Measurements from ENCODE around the gene RSPO1. TPM values are rescaled to one million over a fixed set of nuclear protein-coding genes. Genes with fewer than 3 reads are reported as not detected.
A peak's percentile ranks its signal among the peaks of the same experiment; 100 is the strongest.

RSPO1 gene
- total RNA-seq, 1 donor from 2014 or later, result 4.3 TPM

DNA sequence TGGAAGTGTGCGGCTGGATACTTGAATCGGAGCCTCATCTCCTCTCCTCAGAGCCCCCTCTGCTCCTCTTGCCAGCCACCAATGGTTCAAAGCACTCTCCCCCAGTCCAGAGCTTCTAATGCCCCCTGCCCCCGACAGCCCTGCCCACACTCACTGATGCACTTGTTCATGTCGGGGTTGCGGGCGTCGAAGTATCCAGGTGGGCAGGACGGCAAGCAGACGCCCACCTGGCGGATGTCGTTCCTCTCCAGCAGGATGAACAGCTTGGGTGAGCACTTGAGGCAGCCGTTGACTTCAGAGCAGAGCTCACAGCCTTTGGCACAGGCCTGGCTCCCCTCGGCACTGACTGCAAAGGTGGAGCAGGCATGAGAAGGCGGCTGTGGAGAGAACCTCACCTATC lies 18.4 kb downstream of the RSPO1 start:
- no peak for ATAC-seq
- TF ChIP-seq, protein P1, sequence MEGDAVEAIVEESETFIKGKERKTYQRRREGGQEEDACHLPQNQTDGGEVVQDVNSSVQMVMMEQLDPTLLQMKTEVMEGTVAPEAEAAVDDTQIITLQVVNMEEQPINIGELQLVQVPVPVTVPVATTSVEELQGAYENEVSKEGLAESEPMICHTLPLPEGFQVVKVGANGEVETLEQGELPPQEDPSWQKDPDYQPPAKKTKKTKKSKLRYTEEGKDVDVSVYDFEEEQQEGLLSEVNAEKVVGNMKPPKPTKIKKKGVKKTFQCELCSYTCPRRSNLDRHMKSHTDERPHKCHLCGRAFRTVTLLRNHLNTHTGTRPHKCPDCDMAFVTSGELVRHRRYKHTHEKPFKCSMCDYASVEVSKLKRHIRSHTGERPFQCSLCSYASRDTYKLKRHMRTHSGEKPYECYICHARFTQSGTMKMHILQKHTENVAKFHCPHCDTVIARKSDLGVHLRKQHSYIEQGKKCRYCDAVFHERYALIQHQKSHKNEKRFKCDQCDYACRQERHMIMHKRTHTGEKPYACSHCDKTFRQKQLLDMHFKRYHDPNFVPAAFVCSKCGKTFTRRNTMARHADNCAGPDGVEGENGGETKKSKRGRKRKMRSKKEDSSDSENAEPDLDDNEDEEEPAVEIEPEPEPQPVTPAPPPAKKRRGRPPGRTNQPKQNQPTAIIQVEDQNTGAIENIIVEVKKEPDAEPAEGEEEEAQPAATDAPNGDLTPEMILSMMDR (IDR thresholded peaks at IDR 0.05), result no peak
- Histone ChIP-seq H3K27ac (no peak overlapping the region), H3K36me3 (no peaks in the 10 kb centered on the region), H3K9me3 (no peaks in the 10 kb centered on the region), H3K4me3 (no peak overlapping the region), H3K4me1 (no peaks in the 10 kb centered on the region), H3K27me3 (ENCODE audit: low read depth) (peaks cover 32% of the 10 kb centered on the region)
- DNase-seq, result no peak
- intact Hi-C loops (cut with DNase I), result no loop called here

DNA sequence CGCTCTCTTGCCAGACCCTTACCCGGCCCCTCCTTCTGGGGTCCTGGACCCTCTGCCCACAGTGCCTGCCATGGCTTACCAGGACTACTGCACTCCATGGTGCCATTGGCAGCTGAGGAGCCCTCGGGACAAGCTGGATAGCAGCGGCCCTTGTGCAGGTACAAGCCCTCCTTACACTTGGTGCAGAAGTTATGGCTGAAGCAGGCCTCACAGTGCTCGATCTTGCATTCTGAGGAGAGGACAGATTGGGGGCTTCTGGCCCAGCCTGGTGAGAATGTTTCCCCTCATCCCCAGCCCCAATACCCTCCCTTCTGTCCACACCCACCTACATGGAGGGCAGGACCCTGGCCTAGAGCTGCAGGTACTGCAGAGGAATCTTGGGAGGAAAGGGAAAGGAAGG lies 20.6 kb downstream of the RSPO1 start:
- TF ChIP-seq, protein P1 (IDR thresholded peaks at IDR 0.05), result no peak
- Histone ChIP-seq H3K4me3 (no peak overlapping the region), H3K9me3 (no peaks in the 10 kb centered on the region), H3K4me1 (no peaks in the 10 kb centered on the region), H3K27me3 (ENCODE audit: low read depth) (peaks cover 15% of the 10 kb centered on the region), H3K27ac (no peak overlapping the region), H3K36me3 (no peaks in the 10 kb centered on the region)
- DNase-seq (no peak), ATAC-seq (peak in 1 of 2 donors; percentile 11)
- intact Hi-C loops (cut with DNase I), result no loop called here

DNA sequence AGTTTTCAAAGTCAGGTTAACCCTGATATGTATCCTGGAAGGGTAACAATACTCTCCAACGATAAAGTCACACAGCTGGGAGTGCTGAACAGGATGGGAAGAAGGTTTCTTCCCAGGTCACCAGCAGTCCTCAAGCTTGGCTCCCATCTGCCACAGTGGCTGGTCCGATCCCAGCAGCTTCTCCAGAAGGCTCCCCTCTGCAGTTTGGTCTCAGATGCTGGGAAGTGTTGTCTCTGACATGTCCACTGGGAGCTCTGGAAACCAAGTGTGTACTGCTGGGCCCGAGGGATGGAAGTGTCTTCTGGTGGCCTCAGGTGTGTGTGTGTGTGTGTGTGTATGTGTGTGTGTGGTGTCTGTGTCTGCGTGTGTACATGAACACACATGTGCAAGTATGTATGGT lies 22.5 kb downstream of the RSPO1 start:
- Histone ChIP-seq H3K4me3 (no peak overlapping the region), H3K27ac (no peak overlapping the region), H3K9me3 (no peaks in the 10 kb centered on the region), H3K36me3 (no peaks in the 10 kb centered on the region), H3K4me1 (peaks cover 1% of the 10 kb centered on the region), H3K27me3 (ENCODE audit: low read depth) (peaks cover 10% of the 10 kb centered on the region)
- TF ChIP-seq, protein P1 (IDR thresholded peaks at IDR 0.05), result no peak
- DNase-seq (no peak), ATAC-seq (no peak)
- intact Hi-C loops (cut with DNase I), result no loop called here

DNA sequence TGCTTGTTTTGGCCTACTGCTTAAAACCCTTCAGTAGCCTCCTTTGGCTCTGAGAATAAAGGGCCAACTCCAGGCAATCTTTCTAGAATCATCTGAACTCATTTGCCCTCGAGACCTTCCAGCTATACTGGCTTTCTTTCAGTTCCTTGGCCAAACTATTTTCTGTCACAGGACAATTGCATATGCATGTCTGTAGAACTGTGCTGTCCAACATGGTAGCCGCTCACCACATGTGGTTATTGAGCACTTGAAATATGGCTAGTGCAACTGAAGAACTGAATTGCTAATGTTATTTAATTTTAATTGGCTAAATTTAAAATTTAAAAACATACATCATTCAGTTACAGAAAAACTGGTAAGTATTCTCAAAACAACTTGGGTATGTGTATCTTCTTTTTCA lies 24.7 kb downstream of the RSPO1 start:
- Histone ChIP-seq H3K27ac (no peak overlapping the region), H3K4me1 (peaks cover 18% of the 10 kb centered on the region), H3K4me3 (no peak overlapping the region), H3K27me3 (ENCODE audit: low read depth) (peaks cover 10% of the 10 kb centered on the region), H3K36me3 (no peaks in the 10 kb centered on the region), H3K9me3 (no peaks in the 10 kb centered on the region)
- DNase-seq (no peak), ATAC-seq (no peak)
- intact Hi-C loops (cut with DNase I), result no loop called here
- TF ChIP-seq, protein P1 (IDR thresholded peaks at IDR 0.05), result no peak

DNA sequence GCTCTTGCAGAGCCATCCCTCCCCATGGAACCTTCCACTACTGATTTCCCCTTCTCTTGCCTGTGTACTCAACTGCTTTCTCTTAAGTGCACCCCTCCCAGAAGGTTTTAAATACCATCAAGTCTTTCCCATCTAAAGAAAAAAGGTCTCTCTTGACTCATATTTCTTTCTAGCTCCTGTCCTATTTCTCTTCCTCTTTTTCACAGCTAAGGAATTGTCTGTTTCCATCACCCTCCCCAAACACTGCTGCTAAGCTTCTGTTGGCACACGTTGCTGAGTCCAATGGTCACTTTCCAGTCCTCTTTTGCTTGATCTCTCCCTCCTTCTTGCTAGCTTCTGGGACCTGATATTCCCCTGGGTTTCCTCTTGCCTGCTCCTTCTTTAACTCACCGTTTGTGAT lies 25.7 kb downstream of the RSPO1 start:
- intact Hi-C loops (cut with DNase I), result no loop called here
- Histone ChIP-seq H3K27ac (no peak overlapping the region), H3K27me3 (ENCODE audit: low read depth) (peaks cover 7% of the 10 kb centered on the region), H3K36me3 (no peaks in the 10 kb centered on the region), H3K4me1 (peaks cover 18% of the 10 kb centered on the region), H3K9me3 (no peaks in the 10 kb centered on the region), H3K4me3 (no peak overlapping the region)
- TF ChIP-seq, protein P1 (IDR thresholded peaks at IDR 0.05), result no peak
- ATAC-seq (no peak), DNase-seq (no peak)

Data from lower lobe of right lung (tissue), 2 donors.